HEK293 (cell line): ENCODE data around the gene TMEM42.

Experiments
- CTCF ChIA-PET: fragments of 350-600 bp; formaldehyde crosslinking; extraction: SDS; loops from one replicate; lab custom pipeline; 2021; ENCODE audit warnings: antibody characterized with exemption; lab: Yijun Ruan, JAX
- POLR2A ChIA-PET: fragments of 300-600 bp; formaldehyde crosslinking; extraction: SDS; loops from one replicate; lab custom pipeline; 2020; ENCODE audit warnings: antibody characterized with exemption, inconsistent platforms; lab: Yijun Ruan, JAX
- H3K27ac ChIP-seq: fragments of 200-500 bp; sonication (Bioruptor generic); 2 replicates; pipeline ENCODE4 v1.5.1; 2014; ENCODE audit warnings: low read depth, low read length, control low read depth, inconsistent platforms; ENCODE audit errors: extremely low read depth
- H3K36me3 ChIP-seq, 2 experiments: fragments of 200-500 bp in 1 of 2; sonication (Bioruptor generic) in 1 of 2; 1 replicate in 1 of 2; 2 replicates in 1 of 2; pipeline ENCODE4 v1.5.1; 2014 to 2017; ENCODE audit warnings: inconsistent platforms in 2 of 2, low read length in 2 of 2; ENCODE audit not compliant: control insufficient read depth in 2 of 2, insufficient read depth in 1 of 2
- H3K4me1 ChIP-seq: fragments of 200-500 bp; sonication (Bioruptor generic); 2 replicates; pipeline ENCODE4 v1.5.1; 2014; ENCODE audit warnings: mild to moderate bottlenecking, low read length, inconsistent platforms; ENCODE audit not compliant: control insufficient read depth, insufficient read depth
- H3K4me3 ChIP-seq: 2 replicates; pipeline ENCODE4 v1.5.1; 2011; ENCODE audit warnings: low read depth, mild to moderate bottlenecking, control low read depth, low read length, moderate library complexity
- H3K9me3 ChIP-seq: fragments of 200-500 bp; sonication (Bioruptor generic); 2 replicates; pipeline ENCODE4 v1.5.1; 2014; ENCODE audit warnings: low read depth, low read length, inconsistent platforms; ENCODE audit not compliant: control insufficient read depth, insufficient read depth
- ELK4 ChIP-seq: IDR thresholded peaks from 2 replicates; pipeline ENCODE4 v1.6.1; 2011; ENCODE audit warnings: mild to moderate bottlenecking, low read depth, low read length, borderline replicate concordance
- KLF8 ChIP-seq: fragments of 450-650 bp; formaldehyde crosslinking; IDR thresholded peaks from 2 replicates; pipeline ENCODE4 v1.5.1; 2016; ENCODE audit warnings: missing biosample characterization, missing genetic modification characterization
- MZF1 ChIP-seq: fragments of 450-650 bp; formaldehyde crosslinking; IDR thresholded peaks from 2 replicates; pipeline ENCODE4 v1.5.1; 2017; ENCODE audit warnings: missing biosample characterization, missing genetic modification characterization, borderline replicate concordance
- PRDM10 ChIP-seq: fragments of 450-650 bp; formaldehyde crosslinking; IDR thresholded peaks from 2 replicates; pipeline ENCODE4 v1.5.1; 2016; ENCODE audit warnings: missing biosample characterization, missing genetic modification characterization
- SP2 ChIP-seq: fragments of 450-650 bp; formaldehyde crosslinking; IDR thresholded peaks from 2 replicates; pipeline ENCODE4 v1.5.1; 2016; ENCODE audit warnings: missing biosample characterization, missing genetic modification characterization
- TSHZ1 ChIP-seq: fragments of 450-650 bp; formaldehyde crosslinking; IDR thresholded peaks from 2 replicates; pipeline ENCODE4 v1.5.1; 2016; ENCODE audit warnings: missing biosample characterization, missing genetic modification characterization, borderline replicate concordance
- ZFP41 ChIP-seq: fragments of 450-650 bp; formaldehyde crosslinking; IDR thresholded peaks from 2 replicates; pipeline ENCODE4 v1.5.1; 2016; ENCODE audit warnings: missing biosample characterization, missing genetic modification characterization, borderline replicate concordance
- ZFP69B ChIP-seq: fragments of 450-650 bp; formaldehyde crosslinking; IDR thresholded peaks from 2 replicates; pipeline ENCODE4 v1.5.1; 2016; ENCODE audit warnings: missing biosample characterization, missing genetic modification characterization
- ZNF223 ChIP-seq: fragments of 450-650 bp; formaldehyde crosslinking; IDR thresholded peaks from 2 replicates; pipeline ENCODE4 v1.5.1; 2016; ENCODE audit warnings: missing biosample characterization, missing genetic modification characterization
- ZNF292 ChIP-seq: fragments of 450-650 bp; formaldehyde crosslinking; IDR thresholded peaks from 2 replicates; pipeline ENCODE4 v1.5.1; 2016; ENCODE audit warnings: low read depth, missing biosample characterization, missing genetic modification characterization, borderline replicate concordance
- ZNF362 ChIP-seq: fragments of 450-650 bp; formaldehyde crosslinking; IDR thresholded peaks from 2 replicates; pipeline ENCODE4 v1.5.1; 2016; ENCODE audit warnings: missing biosample characterization, missing genetic modification characterization
- ZNF426 ChIP-seq: fragments of 450-650 bp; formaldehyde crosslinking; IDR thresholded peaks from 2 replicates; pipeline ENCODE4 v1.5.1; 2017; ENCODE audit warnings: missing biosample characterization, missing genetic modification characterization, mild to moderate bottlenecking, inconsistent platforms, moderate library complexity
- ZNF488 ChIP-seq: fragments of 450-650 bp; formaldehyde crosslinking; IDR thresholded peaks from 2 replicates; pipeline ENCODE4 v1.5.1; 2016; ENCODE audit warnings: missing biosample characterization, missing genetic modification characterization
- ZNF521 ChIP-seq: fragments of 450-650 bp; formaldehyde crosslinking; IDR thresholded peaks from 2 replicates; pipeline ENCODE4 v1.5.1; 2017; ENCODE audit warnings: missing biosample characterization, mild to moderate bottlenecking, missing genetic modification characterization
- ZNF548 ChIP-seq: fragments of 450-650 bp; formaldehyde crosslinking; IDR thresholded peaks from 2 replicates; pipeline ENCODE4 v1.5.1; 2016; ENCODE audit warnings: missing biosample characterization, missing genetic modification characterization
- ZNF561 ChIP-seq: fragments of 450-650 bp; IDR thresholded peaks from 2 replicates; pipeline ENCODE4 v1.5.1; 2018; ENCODE audit warnings: missing biosample characterization, missing genetic modification characterization, borderline replicate concordance
- ZNF660 ChIP-seq: fragments of 450-650 bp; IDR thresholded peaks from 2 replicates; pipeline ENCODE4 v1.5.1; 2018; ENCODE audit warnings: missing biosample characterization, mild to moderate bottlenecking, missing genetic modification characterization
- ZNF670 ChIP-seq: fragments of 450-650 bp; formaldehyde crosslinking; IDR thresholded peaks from 2 replicates; pipeline ENCODE4 v1.5.1; 2016; ENCODE audit warnings: missing biosample characterization, missing genetic modification characterization, low read depth

The TMEM42 gene

GRCh38 chr3:44910693-44911092, 49.0 kb downstream of the TMEM42 start:
- H3K4me3 ChIP-seq = no peak overlapping the region
- no peaks in the 10 kb centered on the region for H3K9me3 ChIP-seq
- H3K27ac ChIP-seq = no peak overlapping the region
- TF ChIP-seq MZF1 (tag by site-specific recombination) = no peak
- no peak for TF ChIP-seq ZNF488 (tag by site-specific recombination)
- TF ChIP-seq ZNF223 (tag by site-specific recombination) = no peak
- no peak for TF ChIP-seq KLF8 (tag by site-specific recombination)
- TF ChIP-seq ZNF521 = no peak
- no peak for TF ChIP-seq ZFP41
- TF ChIP-seq ZNF548 (tag by site-specific recombination) = no peak
- TF ChIP-seq ELK4 = no peak
- no peak for TF ChIP-seq ZNF362
- no peak for TF ChIP-seq SP2 (tag by site-specific recombination)
- TF ChIP-seq ZNF426 (tag by site-specific recombination) = no peak
- no peak for TF ChIP-seq ZNF660 (tag by site-specific recombination)
- no peak for TF ChIP-seq ZNF670
- TF ChIP-seq TSHZ1 (tag by site-specific recombination) = no peak
- no peak for TF ChIP-seq ZNF561
- no peak for TF ChIP-seq PRDM10
- no peak for TF ChIP-seq ZFP69B (tag by site-specific recombination)
- TF ChIP-seq ZNF292 = no peak
- ChIA-PET CTCF (no interaction called here), POLR2A (no interaction called here)
- no peaks in the 10 kb centered on the region for H3K4me1 ChIP-seq
- no peaks in the 10 kb centered on the region for H3K36me3 ChIP-seq
